Heart left ventricle (tissue), 13 donors: ENCODE results near the gene LAPTM5.

ENCODE experiments used
- CTCF ChIP-seq, 12 donors: fragments of 200-600 bp; sonication (generic) in 4 of 12; IDR thresholded peaks; one replicate each; pipeline versions ENCODE4 v1.5.0 to v1.8.0; 2018 to 2022; ENCODE audit warnings: antibody characterized with exemption in 12 of 12, mild to moderate bottlenecking in 5 of 12
- POLR2A ChIP-seq, 2 donors: fragments of 450-650 bp; IDR thresholded peaks; one replicate each; pipeline ENCODE4 v1.6.1; 2017; ENCODE audit warnings: antibody characterized with exemption in 2 of 2, mild to moderate bottlenecking in 2 of 2, moderate library complexity in 2 of 2
- donor health status: ischemic (EF 13 %, LVEDD 7.1; RV severe dilation, severe dysfunction).
- donor health status: DM: no; HTN: yes; CAD: no.
- donor health status: DM: no; HTN: no; CAD: no.
- donor health status: ischemic (EF 25% LVEDD 6.9; RV normal size, moderate dysfunction).
- donor health status: ischemic (EF 25% LVEDD 5.7; RV mildly dilated, moderate dysfunction).
- donor health status: ischemic (EF 35%, LVEDD 5.7; RV mildly dilated, moderate dysfunction).
- donor health status: nonischemic (EF 11% LVEDD 7.7; RV severe dilation, severe dysfunction).
- donor health status: DM: yes; HTN: yes; CAD: no.
- donor health status: PGD.
- donor health status: ischemic (EF 29% LVEDD 5.4; RV normal size, mild dysfunction).
- donor health status: nonischemic (EF 23%, LVEDD 6.1; RV moderate dilation, normal function).

GRCh38 chr1:30791868-30792267, 34.3 kb upstream of the LAPTM5 start:
- no peak for TF ChIP-seq POLR2A (IDR thresholded peaks at IDR 0.05)
- TF ChIP-seq CTCF (IDR thresholded peaks at IDR 0.05), result no peak
